ENCODE data around the gene REV3L. TPM values are rescaled to one million over a fixed set of nuclear protein-coding genes. Genes with fewer than 3 reads are reported as not detected.

REV3L gene
- total RNA-seq, 1 experiment from 2014 or later = 25.3 TPM

DNA sequence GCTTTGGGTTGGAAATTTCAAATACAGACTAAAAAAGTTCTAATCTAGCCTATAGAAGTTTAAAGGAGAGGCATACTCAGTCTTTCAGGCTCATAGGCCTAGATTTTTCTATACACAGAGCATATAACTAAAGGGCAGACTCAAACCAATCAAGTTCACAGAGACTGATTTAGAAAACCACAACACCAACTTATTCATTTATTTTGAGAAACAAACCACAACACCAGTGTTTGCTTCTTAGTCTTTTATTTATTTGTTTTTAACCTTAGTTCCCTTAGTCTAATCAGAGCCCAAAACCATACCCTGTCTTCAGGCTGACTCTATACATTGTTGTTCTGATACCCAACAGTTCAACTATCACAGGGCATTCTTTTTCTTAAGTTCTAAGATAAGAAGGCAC, 103.7 kb downstream of the REV3L start:
- no peak overlapping the region for H3K27ac ChIP-seq (ENCODE audit: low read length)
- intact Hi-C loops (cut with micrococcal nuclease) = no loop called here
- POLR2A ChIA-PET (ENCODE audit: unreplicated experiment) = no interaction called here
- H3K4me1 ChIP-seq (ENCODE audit: insufficient read depth, low read length) = peaks cover 12% of the 10 kb centered on the region
- no peak overlapping the region for H3K9ac ChIP-seq (ENCODE audit: low read length)
- ATAC-seq = no peak
- no peak overlapping the region for H3K4me3 ChIP-seq (ENCODE audit: low read length)
- CTCF ChIA-PET = no interaction called here
- no TSS peak for BruUV-seq (replicated peaks)
- no peaks in the 10 kb centered on the region for H3K9me2 ChIP-seq (replicated peaks; ENCODE audit: low read length)
- no peaks in the 10 kb centered on the region for H3F3A ChIP-seq (ENCODE audit: low read length, unreplicated experiment)
- H3K36me3 ChIP-seq (ENCODE audit: low read depth, low read length) = peaks cover 4% of the 10 kb centered on the region; the same call in 1 of the 2 replicates
- H3K27me3 ChIP-seq (ENCODE audit: low read length) = no peaks in the 10 kb centered on the region
- H4K20me1 ChIP-seq (ENCODE audit: low read length) = no peaks in the 10 kb centered on the region
- no peaks in the 10 kb centered on the region for H3K9me3 ChIP-seq (ENCODE audit: low read length)
- DNase-seq = no peak
- H3K79me2 ChIP-seq (ENCODE audit: low read length) = no peaks in the 10 kb centered on the region
- H3K4me2 ChIP-seq (ENCODE audit: low read length) = no peak overlapping the region
- no peak overlapping the region for H2AFZ ChIP-seq (ENCODE audit: low read length)
- no peak for TF ChIP-seq CTCF (conservative IDR thresholded peaks at IDR 0.05; ENCODE audit: low read depth, low read length)
- no peak for TF ChIP-seq EZH2phosphoT487 (IDR thresholded peaks at IDR 0.05; ENCODE audit: borderline replicate concordance, low read length)
- no peak for TF ChIP-seq EZH2 (IDR thresholded peaks at IDR 0.05; ENCODE audit: low read length, unreplicated experiment)

DNA sequence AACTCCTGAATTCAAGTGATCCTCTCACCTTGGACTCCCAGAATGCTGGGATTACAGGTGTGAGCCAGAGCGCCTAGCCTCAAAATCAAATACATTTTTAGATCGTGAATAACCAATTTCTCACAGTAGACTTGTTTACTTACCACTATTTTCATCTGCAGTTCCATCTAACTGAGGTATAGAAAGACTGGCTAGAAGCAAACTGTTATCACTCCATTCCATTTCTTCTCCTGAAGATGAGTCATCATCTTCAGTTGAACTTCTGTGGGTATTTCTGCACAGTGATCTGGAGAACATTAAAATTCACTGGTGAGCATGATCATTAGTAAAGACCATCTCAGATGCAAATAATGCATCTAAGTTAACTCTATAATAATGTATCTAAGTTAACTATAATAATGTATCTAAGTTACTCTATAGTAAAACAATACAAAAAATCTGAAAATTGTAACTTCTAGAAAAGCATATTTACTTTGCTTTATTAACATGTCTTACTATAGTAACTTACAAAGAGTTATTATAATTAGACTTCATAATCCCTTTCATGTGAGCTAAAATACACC, 105.4 kb downstream of the REV3L start:
- POLR2A ChIA-PET (ENCODE audit: unreplicated experiment) = no interaction called here

More for the DNA sequence above, 105.4 kb downstream of the REV3L start:
- no peak overlapping the region for H3K4me3 ChIP-seq (ENCODE audit: low read length)
- H4K20me1 ChIP-seq (ENCODE audit: low read length) = no peaks in the 10 kb centered on the region
- CTCF ChIA-PET = no interaction called here
- no peak overlapping the region for H3K4me2 ChIP-seq (ENCODE audit: low read length)
- H3K36me3 ChIP-seq (ENCODE audit: low read depth, low read length) = peaks cover 4% of the 10 kb centered on the region; the same call in 1 of the 2 replicates
- no peak overlapping the region for H3K9ac ChIP-seq (ENCODE audit: low read length)
- H2AFZ ChIP-seq (ENCODE audit: low read length) = no peak overlapping the region
- no peak for TF ChIP-seq CTCF (conservative IDR thresholded peaks at IDR 0.05; ENCODE audit: low read depth, low read length)
- TF ChIP-seq EZH2phosphoT487 (IDR thresholded peaks at IDR 0.05; ENCODE audit: borderline replicate concordance, low read length) = no peak
- no peak for TF ChIP-seq EZH2 (IDR thresholded peaks at IDR 0.05; ENCODE audit: low read length, unreplicated experiment)
- BruUV-seq (replicated peaks) = no TSS peak
- peaks cover 12% of the 10 kb centered on the region for H3K4me1 ChIP-seq (ENCODE audit: insufficient read depth, low read length)
- no peak for DNase-seq
- H3F3A ChIP-seq (ENCODE audit: low read length, unreplicated experiment) = no peaks in the 10 kb centered on the region
- H3K9me2 ChIP-seq (replicated peaks; ENCODE audit: low read length) = no peaks in the 10 kb centered on the region
- no peaks in the 10 kb centered on the region for H3K27me3 ChIP-seq (ENCODE audit: low read length)
- no peaks in the 10 kb centered on the region for H3K79me2 ChIP-seq (ENCODE audit: low read length)
- ATAC-seq = no peak
- no peak overlapping the region for H3K27ac ChIP-seq (ENCODE audit: low read length)
- H3K9me3 ChIP-seq (ENCODE audit: low read length) = no peaks in the 10 kb centered on the region
- intact Hi-C loops (cut with micrococcal nuclease) = no loop called here

Data from PC-3 (cell line).